ENCODE data around the gene WBP11.

DNA sequence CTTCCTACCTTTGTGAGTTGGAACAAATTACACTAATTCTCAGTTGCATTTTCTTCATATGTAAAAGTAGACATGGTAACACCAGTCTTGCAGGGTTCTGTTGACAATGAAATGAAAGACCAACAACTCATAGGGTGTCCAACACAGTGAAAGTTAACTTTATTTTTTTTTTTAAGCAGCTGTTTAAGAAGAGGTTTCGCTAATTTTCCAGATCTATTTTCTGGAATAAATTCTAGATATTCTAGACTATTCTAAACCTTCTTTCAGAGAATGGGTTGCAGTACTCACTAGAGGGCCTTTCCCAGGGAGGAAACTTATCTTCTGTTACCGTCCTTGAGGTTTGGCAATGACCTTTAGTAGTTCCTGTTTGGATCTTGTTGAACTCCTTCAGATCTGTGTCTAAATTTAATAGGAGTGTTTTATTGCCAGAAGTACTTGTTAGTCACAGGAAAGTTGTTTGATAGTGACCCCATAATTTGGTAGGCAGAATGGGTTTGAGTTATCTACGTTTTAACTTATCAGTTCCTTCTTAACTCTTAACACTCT is 42.8 kb upstream of the WBP11 start:
- TF ChIP-seq, protein P1, sequence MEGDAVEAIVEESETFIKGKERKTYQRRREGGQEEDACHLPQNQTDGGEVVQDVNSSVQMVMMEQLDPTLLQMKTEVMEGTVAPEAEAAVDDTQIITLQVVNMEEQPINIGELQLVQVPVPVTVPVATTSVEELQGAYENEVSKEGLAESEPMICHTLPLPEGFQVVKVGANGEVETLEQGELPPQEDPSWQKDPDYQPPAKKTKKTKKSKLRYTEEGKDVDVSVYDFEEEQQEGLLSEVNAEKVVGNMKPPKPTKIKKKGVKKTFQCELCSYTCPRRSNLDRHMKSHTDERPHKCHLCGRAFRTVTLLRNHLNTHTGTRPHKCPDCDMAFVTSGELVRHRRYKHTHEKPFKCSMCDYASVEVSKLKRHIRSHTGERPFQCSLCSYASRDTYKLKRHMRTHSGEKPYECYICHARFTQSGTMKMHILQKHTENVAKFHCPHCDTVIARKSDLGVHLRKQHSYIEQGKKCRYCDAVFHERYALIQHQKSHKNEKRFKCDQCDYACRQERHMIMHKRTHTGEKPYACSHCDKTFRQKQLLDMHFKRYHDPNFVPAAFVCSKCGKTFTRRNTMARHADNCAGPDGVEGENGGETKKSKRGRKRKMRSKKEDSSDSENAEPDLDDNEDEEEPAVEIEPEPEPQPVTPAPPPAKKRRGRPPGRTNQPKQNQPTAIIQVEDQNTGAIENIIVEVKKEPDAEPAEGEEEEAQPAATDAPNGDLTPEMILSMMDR (conservative IDR thresholded peaks at IDR 0.05; ENCODE audit: low read depth, low read length), result no peak
- TF ChIP-seq EZH2 (IDR thresholded peaks at IDR 0.05; ENCODE audit: borderline replicate concordance, low read depth, low read length, poor library complexity, severe bottlenecking), result no peak
